Liver (tissue), 9 donors: ENCODE results near the gene FOXRED2. TPM values are rescaled to one million over a fixed set of nuclear protein-coding genes. Genes with fewer than 3 reads are reported as not detected.

Experiments
- DNase-seq: peaks from one replicate; pipeline ENCODE4 v3.0.0-alpha.2; 2017; ENCODE audit warnings: low spot score
- H3K27ac ChIP-seq, 2 donors: one replicate each; pipeline ENCODE4 v1.7.0; 2013; ENCODE audit warnings: inconsistent platforms in 2 of 2, low read length in 2 of 2, control low read depth in 1 of 2, low read depth in 1 of 2, mild to moderate bottlenecking in 1 of 2
- H3K27me3 ChIP-seq, 4 donors: one replicate each; pipeline versions ENCODE4 v1.6.1 to v1.7.0; 2013; ENCODE audit warnings: low read length in 3 of 4, inconsistent platforms in 1 of 4, mild to moderate bottlenecking in 1 of 4, moderate library complexity in 1 of 4; ENCODE audit not compliant: control insufficient read depth in 4 of 4, insufficient read depth in 4 of 4
- H3K36me3 ChIP-seq, 4 donors: one replicate each; pipeline versions ENCODE4 v1.6.1 to v1.7.0; 2013; ENCODE audit warnings: low read length in 3 of 4, mild to moderate bottlenecking in 3 of 4, low read depth in 1 of 4, moderate library complexity in 1 of 4; ENCODE audit not compliant: control insufficient read depth in 4 of 4, insufficient read depth in 3 of 4
- H3K4me1 ChIP-seq, 4 donors: one replicate each; pipeline versions ENCODE4 v1.6.1 to v1.7.0; 2013; ENCODE audit warnings: low read length in 3 of 4, mild to moderate bottlenecking in 3 of 4, moderate library complexity in 1 of 4; ENCODE audit not compliant: control insufficient read depth in 4 of 4, insufficient read depth in 4 of 4
- H3K4me3 ChIP-seq, 3 donors: one replicate each; pipeline versions ENCODE4 v1.6.1 to v1.7.0; 2013; ENCODE audit warnings: low read length in 3 of 3, control low read depth in 1 of 3, low read depth in 1 of 3, mild to moderate bottlenecking in 1 of 3
- H3K9ac ChIP-seq, 2 donors: one replicate each; pipeline ENCODE4 v1.7.0; 2013; ENCODE audit warnings: low read length in 2 of 2, mild to moderate bottlenecking in 2 of 2, moderate library complexity in 2 of 2, control low read depth in 1 of 2, low read depth in 1 of 2
- H3K9me3 ChIP-seq, 4 donors: one replicate each; pipeline versions ENCODE4 v1.6.1 to v1.7.0; 2013; ENCODE audit warnings: low read length in 3 of 4; ENCODE audit not compliant: control insufficient read depth in 4 of 4
- ATF3 ChIP-seq: IDR thresholded peaks from 2 replicates; pipeline ENCODE4 v1.6.1; 2016; ENCODE audit warnings: antibody characterized with exemption
- CTCF ChIP-seq: fragments of 150-350 bp; IDR thresholded peaks from 2 replicates; pipeline ENCODE4 v1.5.1; 2017; ENCODE audit warnings: improper control_type of control experiment, low read depth, low read length; ENCODE audit not compliant: missing input control
- EGR1 ChIP-seq, 2 donors: IDR thresholded peaks; 2 replicates each; pipeline ENCODE4 v1.6.1; 2016 to 2018; ENCODE audit warnings: antibody characterized with exemption in 2 of 2, low read depth in 2 of 2
- FOXA1 ChIP-seq: IDR thresholded peaks from 2 replicates; pipeline ENCODE4 v1.6.1; 2016; ENCODE audit warnings: antibody characterized with exemption
- FOXA2 ChIP-seq: IDR thresholded peaks from 2 replicates; pipeline ENCODE4 v1.6.1; 2016; ENCODE audit warnings: antibody characterized with exemption
- GABPA ChIP-seq, 2 donors: IDR thresholded peaks in 1 of 2; conservative IDR thresholded peaks in 1 of 2; 2 replicates each; pipeline ENCODE4 v1.6.1; 2016; ENCODE audit warnings: antibody characterized with exemption in 2 of 2, mild to moderate bottlenecking in 1 of 2, moderate library complexity in 1 of 2
- HNF4A ChIP-seq, 2 donors: conservative IDR thresholded peaks; 2 replicates each; pipeline ENCODE4 v1.6.1; 2016; ENCODE audit warnings: antibody characterized with exemption in 2 of 2, mild to moderate bottlenecking in 2 of 2
- HNF4G ChIP-seq: IDR thresholded peaks from 2 replicates; pipeline ENCODE4 v1.6.1; 2016; ENCODE audit warnings: antibody characterized with exemption
- JUND ChIP-seq, 2 donors: IDR thresholded peaks; 2 replicates each; pipeline ENCODE4 v1.6.1; 2016; ENCODE audit warnings: antibody characterized with exemption in 2 of 2
- MAX ChIP-seq: IDR thresholded peaks from 2 replicates; pipeline ENCODE4 v1.6.1; 2016; ENCODE audit warnings: antibody characterized with exemption
- NR2F2 ChIP-seq: IDR thresholded peaks from 2 replicates; pipeline ENCODE4 v1.6.1; 2016; ENCODE audit warnings: antibody characterized with exemption
- RAD21 ChIP-seq, 2 donors: IDR thresholded peaks; 2 replicates each; pipeline ENCODE4 v1.6.1; 2016; ENCODE audit warnings: antibody characterized with exemption in 2 of 2, mild to moderate bottlenecking in 2 of 2
- REST ChIP-seq: IDR thresholded peaks from 2 replicates; pipeline ENCODE4 v1.6.1; 2016; ENCODE audit warnings: antibody characterized with exemption, mild to moderate bottlenecking
- RXRA ChIP-seq, 2 donors: IDR thresholded peaks; 2 replicates each; pipeline ENCODE4 v1.6.1; 2017 to 2018; ENCODE audit warnings: antibody characterized with exemption in 2 of 2, mild to moderate bottlenecking in 1 of 2
- SP1 ChIP-seq: IDR thresholded peaks from 2 replicates; pipeline ENCODE4 v1.6.1; 2018; ENCODE audit warnings: antibody characterized with exemption, mild to moderate bottlenecking
- TAF1 ChIP-seq: conservative IDR thresholded peaks from 2 replicates; pipeline ENCODE4 v1.6.1; 2016; ENCODE audit warnings: antibody characterized with exemption, mild to moderate bottlenecking
- YY1 ChIP-seq: IDR thresholded peaks from 2 replicates; pipeline ENCODE4 v1.6.1; 2016; ENCODE audit warnings: antibody characterized with exemption, mild to moderate bottlenecking
- ZBTB33 ChIP-seq: IDR thresholded peaks from 2 replicates; pipeline ENCODE4 v1.6.1; 2016; ENCODE audit warnings: antibody characterized with exemption
- WGBS: extraction: QIAGEN DNeasy Blood & Tissue Kit; methylation state at CpG from one replicate; pipeline ENCODE4 v1.1.7; 2013; 5-methylcytosine and 5-hydroxymethylcytosine counted together
- polyA plus RNA-seq, 2 donors: library from polyadenylated mRNA; stranded (reverse) in 1 of 2; unstranded in 1 of 2; fragments of 200-250 nt in 1 of 2; fragments of >200 nt in 1 of 2; fragmentation: Nextera tagmentation in 1 of 2; extraction: Ambion mirVana in 1 of 2; gene quantifications; one replicate each; pipeline versions ENCODE4 v1.2.1 to v1.2.3, GENCODE V29; 2013 to 2015
- total RNA-seq, 2 donors: library from RNA; depleted of rRNA; stranded (reverse); fragments of >200 nt; gene quantifications; one replicate each; pipeline ENCODE4 v1.2.3, GENCODE V29; 2014
- donor health status: healthy.
- donor health status: healthy.
- donor health status: healthy.
- donor health status: healthy.
- donor health status: healthy.

FOXRED2 gene
- total and polyA plus RNA-seq, 4 donors = 5.1 to 15.0 (median 7.3) TPM

GRCh38 chr22:36548606-36549005 lies 41.8 kb upstream of the FOXRED2 start:
- no peak overlapping the region for H3K27ac ChIP-seq
- H3K9me3 ChIP-seq = no peaks in the 10 kb centered on the region
- H3K27me3 ChIP-seq = peaks cover 0 to 2% (median 2%) of the 10 kb centered on the region in 4 donors
- H3K36me3 ChIP-seq = no peaks in the 10 kb centered on the region
- H3K4me3 ChIP-seq = no peak overlapping the region
- TF ChIP-seq JUND (IDR thresholded peaks at IDR 0.05) (no peak), EGR1 (IDR thresholded peaks at IDR 0.05; ENCODE audit: low read depth in 2 of 2) (no peak), MAX (no peak), GABPA (IDR thresholded peaks at IDR 0.05 in 1 of 2, conservative IDR thresholded peaks at IDR 0.05 in 1 of 2) (no peak), RAD21 (IDR thresholded peaks at IDR 0.05) (no peak), SP1 (no peak), ZBTB33 (no peak), REST (no peak), FOXA2 (no peak), NR2F2 (no peak), HNF4G (no peak), TAF1 (no peak), CTCF (no peak), ATF3 (no peak), YY1 (no peak), RXRA (IDR thresholded peaks at IDR 0.05) (no peak), HNF4A (conservative IDR thresholded peaks at IDR 0.05) (no peak), FOXA1 (no peak)
- WGBS = 42% methylated on average over 14 of the region's 14 CpGs
- no peaks in the 10 kb centered on the region for H3K4me1 ChIP-seq
- DNase-seq = no peak
- no peak overlapping the region for H3K9ac ChIP-seq
